GM18507 (cell line): ENCODE measurements around the gene EGFR.

Experiments used
- DNase-seq: peaks from one replicate; pipeline ENCODE4 v3.0.0; 2011; ENCODE audit warnings: low read depth; ENCODE audit not compliant: insufficient read length; ENCODE audit errors: extremely low spot score
- FAIRE-seq: peaks from 2 replicates; lab custom pipeline; 2011; peaks lifted over from hg19 to GRCh38; lab: Jason Lieb, UNC

The EGFR gene

DNA sequence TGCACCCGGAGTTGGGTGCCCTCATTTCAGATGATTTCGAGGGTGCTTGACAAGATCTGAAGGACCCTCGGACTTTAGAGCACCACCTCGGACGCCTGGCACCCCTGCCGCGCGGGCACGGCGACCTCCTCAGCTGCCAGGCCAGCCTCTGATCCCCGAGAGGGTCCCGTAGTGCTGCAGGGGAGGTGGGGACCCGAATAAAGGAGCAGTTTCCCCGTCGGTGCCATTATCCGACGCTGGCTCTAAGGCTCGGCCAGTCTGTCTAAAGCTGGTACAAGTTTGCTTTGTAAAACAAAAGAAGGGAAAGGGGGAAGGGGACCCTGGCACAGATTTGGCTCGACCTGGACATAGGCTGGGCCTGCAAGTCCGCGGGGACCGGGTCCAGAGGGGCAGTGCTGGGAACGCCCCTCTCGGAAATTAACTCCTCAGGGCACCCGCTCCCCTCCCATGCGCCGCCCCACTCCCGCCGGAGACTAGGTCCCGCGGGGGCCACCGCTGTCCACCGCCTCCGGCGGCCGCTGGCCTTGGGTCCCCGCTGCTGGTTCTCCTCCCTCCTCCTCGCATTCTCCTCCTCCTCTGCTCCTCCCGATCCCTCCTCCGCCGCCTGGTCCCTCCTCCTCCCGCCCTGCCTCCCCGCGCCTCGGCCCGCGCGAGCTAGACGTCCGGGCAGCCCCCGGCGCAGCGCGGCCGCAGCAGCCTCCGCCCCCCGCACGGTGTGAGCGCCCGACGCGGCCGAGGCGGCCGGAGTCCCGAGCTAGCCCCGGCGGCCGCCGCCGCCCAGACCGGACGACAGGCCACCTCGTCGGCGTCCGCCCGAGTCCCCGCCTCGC, at the start of gene EGFR:
Gene EGFR (plus strand): TSS at position 657 of the 830 bp plus-strand sequence. CDS start 261 bp downstream, outside the sequence.
- DNase-seq (no peak), FAIRE-seq (no peak)

DNA sequence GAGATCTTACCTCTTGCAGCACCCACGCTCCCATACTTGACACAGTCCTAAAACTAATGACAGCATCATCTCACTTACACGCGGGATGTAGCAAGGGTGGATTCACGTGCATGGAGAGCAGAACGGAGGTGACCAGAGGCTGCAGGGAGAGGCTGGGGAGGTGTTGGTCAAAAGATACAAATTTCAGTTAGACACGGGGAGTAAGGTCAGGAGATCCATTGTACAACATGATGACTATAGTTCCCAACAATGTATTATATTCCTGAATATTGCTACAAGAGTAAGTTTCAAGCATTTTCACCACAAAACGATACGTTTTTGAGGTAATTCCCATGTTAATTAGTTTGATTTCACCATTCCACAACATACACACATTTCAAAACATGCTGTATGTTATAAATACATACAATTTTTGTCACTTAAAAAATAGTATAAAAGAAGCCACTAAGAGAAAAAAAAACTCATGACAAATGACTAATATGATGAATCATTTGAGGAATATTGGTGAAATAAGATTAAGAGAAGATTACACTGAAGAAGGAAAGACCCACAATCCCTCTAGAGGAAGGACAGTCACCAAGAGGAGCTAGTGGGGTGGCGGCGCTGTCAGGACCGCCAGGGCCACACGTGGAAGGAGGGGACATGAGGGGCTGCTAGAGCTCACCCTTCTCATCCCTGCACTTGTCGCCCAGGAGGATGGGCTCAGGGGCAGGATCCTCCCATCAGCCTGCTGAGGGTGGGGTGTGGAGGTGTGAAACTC, 49.4 kb upstream of the EGFR start:
- no peak for DNase-seq
- FAIRE-seq, result no peak

DNA sequence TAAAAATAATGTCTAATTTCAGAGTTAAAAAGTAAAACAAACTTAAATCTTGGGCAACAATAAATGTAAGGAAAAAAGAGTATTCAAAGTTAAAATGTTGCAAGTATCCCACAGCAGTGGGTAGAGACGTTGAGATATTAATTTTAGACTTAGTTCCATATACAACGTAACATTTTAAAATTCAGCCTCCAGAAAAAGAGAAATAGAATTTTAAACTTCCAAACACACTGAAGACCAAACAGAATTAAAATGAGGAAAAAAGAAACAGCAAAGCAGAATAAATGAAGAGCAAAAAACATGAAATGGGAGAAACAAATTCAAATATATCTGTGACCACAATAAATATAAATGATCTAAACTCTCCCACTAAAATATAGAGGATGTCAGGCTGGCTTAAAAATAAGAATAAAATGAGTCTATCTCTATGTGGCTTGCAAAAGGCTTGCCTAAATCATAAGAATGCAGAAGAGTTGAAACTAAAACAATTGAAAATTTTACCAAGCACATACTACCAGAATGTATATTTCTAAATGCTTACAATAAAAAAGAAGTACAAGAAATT, 46.0 kb upstream of the EGFR start:
- DNase-seq, result no peak
- no peak for FAIRE-seq

DNA sequence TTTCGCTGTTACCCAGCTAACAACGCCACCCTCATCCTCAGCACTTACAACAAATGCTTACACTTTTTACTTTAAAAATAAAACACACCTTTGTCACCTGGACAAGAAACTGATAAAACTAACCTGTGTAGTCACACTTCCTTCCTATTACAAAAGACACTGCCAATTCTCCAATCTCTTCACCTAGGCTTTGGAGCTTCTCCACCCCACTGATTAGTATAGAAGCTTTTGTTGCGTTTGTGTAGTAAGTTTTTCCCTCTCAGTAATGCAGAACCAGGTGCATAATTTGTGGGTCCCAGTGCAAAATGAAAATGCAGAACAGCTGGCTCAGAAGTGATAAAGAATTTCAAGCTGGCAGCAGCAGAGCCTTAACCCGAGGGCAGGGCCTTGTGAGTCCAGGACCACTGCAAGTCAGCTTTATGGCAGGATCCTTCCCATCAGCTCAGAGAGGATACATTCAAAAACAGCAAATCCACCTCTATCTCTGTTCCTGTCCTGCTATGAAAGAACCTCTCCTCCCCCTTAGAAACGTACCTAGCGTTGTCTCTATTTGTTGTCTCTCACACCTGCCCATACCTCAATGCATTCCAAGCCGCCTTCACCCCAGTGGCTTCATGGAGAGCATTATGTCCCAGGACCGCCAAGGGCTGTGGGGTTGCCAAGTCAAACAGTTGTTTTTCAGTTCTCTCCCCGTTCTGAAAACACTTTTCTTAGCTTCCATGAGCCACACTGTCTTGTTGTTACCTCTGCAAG, 40.3 kb upstream of the EGFR start:
- no peak for DNase-seq

GRCh38 chr7:54980521-54980920, 38.3 kb upstream of the EGFR start:
- no peak for FAIRE-seq

More for the DNA sequence above, 40.3 kb upstream of the EGFR start:
- FAIRE-seq, result no peak

DNA sequence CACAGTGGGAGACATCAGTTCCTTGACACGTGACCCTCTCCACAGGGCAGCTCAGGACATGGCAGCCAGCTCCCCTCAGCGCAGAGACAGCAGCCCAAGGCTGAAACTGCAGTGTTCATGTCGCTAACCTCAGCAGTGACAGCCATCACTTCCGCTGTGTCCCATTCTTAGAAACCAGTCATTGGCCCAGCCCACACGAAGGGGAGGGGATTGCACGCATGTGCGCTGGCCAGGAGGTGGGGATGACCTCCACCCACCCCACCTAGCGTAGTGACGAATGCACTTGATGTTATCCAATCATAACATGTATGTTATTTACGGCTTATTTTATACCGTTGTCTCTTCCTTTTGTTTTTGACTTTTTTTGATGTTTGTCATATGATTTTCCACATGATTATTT, 36.9 kb upstream of the EGFR start:
- no peak for DNase-seq
- no peak for FAIRE-seq

More at GRCh38 chr7:54980521-54980920, 38.3 kb upstream of the EGFR start:
- DNase-seq, result no peak

GRCh38 chr7:54985426-54986330, 33.1 kb upstream of the EGFR start:
- FAIRE-seq, result no peak
- DNase-seq, result no peak

- FAIRE-seq, result no peak
- DNase-seq, result no peak
Observed at GRCh38 chr7:54986716-54987115, 32.1 kb upstream of the EGFR start.

DNA sequence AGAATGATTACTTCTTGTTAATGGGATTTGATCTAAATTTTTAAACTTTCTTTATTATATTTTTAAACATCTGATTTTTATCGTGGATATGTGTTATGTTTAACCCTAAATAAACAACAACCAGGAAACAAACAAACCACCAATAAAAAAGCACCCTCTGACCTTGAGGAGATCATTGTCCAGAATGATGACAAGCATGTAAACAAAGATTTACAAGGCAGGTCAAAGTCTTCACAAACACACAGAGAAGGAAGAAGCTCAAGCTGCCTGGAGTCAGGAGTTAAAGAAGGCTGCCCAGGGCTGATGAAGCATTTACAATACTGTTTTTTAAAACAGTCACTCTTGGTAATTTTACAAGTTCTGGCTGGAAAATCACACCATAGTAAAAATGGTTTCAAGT, 31.0 kb upstream of the EGFR start:
- DNase-seq, result no peak
- no peak for FAIRE-seq

GRCh38 chr7:54988516-54988915, 30.3 kb upstream of the EGFR start:
- FAIRE-seq, result no peak
- no peak for DNase-seq

DNA sequence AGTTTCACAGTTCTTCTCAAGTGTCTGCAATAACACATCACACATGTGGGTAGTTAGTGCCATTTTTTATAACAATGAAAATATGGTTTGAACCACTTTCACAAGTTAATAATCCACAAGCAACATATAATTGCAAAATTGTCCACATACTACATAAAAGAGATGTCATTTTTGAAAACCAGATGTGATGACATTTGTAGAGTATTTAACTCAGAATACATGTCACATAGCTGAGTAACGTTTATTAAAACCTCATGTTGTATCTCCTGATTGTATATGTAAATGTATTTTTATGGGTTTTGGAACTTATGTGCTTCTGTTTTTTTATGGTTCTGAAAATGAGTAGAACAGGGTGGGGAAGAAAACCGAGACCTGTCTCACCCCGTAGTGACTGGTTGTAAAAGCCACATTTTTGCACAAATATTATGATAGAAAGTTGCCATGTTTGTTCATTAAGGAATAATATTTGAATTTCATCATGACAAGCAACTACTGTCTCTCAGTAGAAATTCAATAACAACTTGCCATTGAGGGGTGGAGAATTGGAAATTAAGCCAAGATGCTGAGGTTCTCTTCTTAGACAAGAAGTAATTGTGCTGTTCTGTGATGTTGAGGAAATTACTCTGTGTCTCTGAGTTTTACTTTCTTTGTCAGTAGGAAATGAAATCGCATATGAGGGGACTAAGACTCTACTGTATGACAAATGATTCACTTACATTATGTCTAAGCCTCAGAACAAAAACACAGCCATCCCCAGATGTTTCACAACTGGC, 29.2 kb upstream of the EGFR start:
- FAIRE-seq, result no peak

GRCh38 chr7:54991341-54991740, 27.5 kb upstream of the EGFR start:
- FAIRE-seq (no peak), DNase-seq (no peak)

More for the DNA sequence above, 29.2 kb upstream of the EGFR start:
- DNase-seq, result no peak

DNA sequence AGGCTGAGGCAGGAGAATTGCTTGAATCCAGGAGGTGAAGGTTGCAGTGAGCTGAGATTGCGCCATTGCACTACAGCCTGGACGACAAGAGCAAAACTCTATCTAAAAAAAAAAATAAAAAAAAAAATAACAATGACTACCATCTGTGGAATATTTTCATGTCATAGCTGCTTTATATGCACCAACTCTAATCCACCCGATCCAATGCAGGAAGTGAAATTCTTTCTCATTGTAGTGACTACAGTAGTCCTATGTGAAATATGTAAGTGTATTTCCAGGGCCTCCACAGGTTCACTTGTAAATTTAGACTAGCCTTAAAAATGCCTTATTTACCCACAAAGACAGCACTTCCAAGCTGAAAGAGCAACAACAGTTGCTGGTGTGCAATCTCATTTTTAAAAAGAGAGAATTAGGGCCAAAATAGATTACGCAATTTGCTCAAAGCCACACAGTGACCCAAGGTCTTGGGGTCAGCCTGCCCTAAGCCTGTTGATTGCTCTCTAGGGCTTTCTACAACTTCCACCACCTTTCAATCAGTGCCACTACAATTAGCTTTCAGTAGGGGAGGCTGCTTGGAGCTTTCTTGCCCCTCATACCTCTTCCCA, 25.8 kb upstream of the EGFR start:
- FAIRE-seq, result no peak
- DNase-seq, result no peak

DNA sequence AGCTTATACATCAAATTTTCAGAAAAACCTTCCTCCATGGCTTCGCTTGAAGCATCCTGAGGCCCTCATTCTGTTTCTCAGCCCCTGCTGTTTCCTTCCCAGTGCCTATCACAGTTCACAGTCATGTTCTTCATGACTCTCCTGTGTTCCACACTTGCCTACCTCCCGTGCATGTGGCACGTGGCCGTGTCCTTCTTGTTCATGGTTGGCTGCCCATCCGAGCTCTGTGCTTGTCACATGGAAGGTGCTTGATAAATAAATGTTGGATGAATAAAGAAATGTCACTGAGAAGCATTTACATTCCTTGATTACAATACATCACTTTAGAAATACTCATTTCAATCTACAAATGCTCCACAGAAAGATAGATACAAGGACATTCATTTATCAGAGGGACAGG, 23.7 kb upstream of the EGFR start:
- no peak for DNase-seq
- FAIRE-seq, result no peak

DNA sequence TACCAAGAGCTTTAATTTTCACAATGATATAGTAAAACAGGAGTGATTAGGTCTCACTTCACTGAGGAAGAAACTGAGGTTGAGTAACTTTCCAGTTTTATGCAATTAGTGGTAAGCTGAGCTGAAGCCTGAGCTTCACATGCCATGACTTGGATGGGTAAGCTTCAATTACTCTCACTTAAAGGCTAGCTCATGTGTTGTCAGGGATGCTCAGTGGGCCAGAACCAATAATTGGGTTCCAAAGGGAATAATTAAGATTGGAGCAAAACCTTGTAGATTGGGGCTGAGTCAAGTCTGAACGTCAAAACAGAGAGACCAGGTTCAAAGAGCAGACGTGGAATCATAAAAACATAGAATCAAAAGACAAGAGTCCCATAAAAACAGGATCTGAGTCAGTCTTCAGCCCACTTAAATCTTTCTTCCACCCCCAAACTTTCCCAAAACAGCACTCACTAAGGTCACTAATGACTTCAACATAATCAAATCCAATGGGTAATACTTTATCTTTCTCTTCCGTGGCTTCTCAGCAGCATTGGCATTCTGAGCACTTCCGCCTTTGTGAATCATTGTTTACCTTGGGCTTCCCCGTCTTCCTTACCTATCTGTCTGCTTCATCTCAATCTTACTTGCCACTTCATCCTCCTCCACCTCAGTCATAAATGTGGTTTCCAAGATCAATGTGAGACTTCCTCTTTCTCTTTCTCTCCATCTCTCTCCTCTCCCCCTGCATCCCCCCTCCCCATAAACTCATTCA, 23.0 kb upstream of the EGFR start:
- DNase-seq (no peak), FAIRE-seq (peak; percentile 76)

DNA sequence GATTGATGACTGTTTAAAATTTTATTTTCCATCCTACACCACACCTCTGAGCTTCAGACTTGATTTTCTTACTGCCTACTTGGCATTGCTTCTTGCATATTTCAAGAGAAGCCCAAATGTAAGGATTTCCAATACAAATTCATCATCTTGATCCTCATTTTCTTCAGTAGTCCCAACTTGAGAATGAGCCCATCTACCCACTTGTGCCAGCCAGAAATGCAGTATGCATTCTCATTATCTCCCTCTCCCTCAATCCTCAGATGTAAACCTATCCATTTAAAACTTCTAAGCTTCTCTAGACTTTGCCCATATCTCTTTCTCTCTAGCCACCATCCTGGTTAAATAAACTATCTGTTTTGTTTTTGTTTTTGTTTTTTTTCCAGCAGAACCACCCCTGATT, 22.4 kb upstream of the EGFR start:
- FAIRE-seq (no peak), DNase-seq (no peak)

- DNase-seq, result no peak
- no peak for FAIRE-seq
Observed at GRCh38 chr7:55004579-55004978, 14.2 kb upstream of the EGFR start.
